A673 (cell line): ENCODE results near the gene P2RX6.

Experiments used
- EZH2 ChIP-seq: fragments of 200-600 bp; sonication (generic); IDR thresholded peaks from 2 replicates; pipeline ENCODE4 v1.6.1; 2017; ENCODE audit warnings: borderline replicate concordance, low read depth, mild to moderate bottlenecking, mixed read lengths, antibody characterized with exemption, low read length; ENCODE audit not compliant: poor library complexity, severe bottlenecking
- TF ChIP-seq, protein P1 (sequence below): fragments of 300-800, 200-600 bp; sonication (generic); conservative IDR thresholded peaks from 2 replicates; pipeline ENCODE4 v1.5.1; 2017; ENCODE audit warnings: low read depth, mild to moderate bottlenecking, antibody characterized with exemption, low read length, moderate library complexity, mixed read lengths

DNA sequence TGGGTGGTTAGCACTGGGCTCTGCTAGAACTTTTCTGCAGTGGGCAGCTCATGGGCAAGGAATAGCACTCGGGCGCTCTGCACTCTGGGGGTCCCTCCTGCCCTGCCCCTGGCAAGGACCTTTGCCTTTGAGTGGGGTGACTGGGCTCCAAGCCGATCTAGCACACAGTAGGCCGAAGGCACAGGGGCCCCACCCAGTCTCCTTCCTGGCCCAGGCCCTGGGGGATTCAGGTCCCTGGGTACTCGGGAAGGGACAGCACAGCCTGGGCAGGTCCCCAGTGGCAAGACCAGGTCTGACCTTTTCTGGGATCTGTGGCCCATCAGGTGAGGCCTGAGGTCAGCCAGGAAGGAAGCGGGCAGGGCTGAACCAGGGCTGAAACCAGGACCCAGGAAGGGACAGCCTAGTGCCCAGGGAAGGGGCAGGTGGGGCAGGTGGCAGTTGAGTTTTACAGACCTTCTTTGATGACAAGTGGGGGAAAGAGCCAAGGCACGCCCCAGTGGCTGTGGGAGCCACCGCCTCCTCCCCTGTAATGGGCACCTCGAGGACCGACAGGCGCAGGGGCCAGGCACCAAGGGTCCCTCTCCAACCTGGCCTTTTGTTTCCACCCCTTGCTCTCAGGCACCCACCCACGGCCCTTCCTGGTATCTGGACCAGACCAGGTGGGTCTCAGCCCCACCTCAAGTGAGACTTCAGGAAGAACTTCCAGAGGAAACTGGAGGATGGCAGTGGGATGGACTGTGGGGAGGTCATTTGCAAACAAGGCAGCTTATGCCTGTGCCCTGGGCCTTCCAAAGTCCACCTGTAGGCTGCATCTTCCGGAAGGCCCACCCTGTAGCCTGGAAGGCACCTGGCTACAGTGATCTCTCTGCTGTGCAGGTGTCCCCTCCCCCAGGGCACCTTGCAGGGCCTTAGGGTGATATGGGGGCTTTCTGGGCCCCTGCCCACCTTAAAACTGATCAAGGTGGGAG, 48.8 kb upstream of the P2RX6 start:
- no peak for TF ChIP-seq EZH2
- TF ChIP-seq, protein P1, sequence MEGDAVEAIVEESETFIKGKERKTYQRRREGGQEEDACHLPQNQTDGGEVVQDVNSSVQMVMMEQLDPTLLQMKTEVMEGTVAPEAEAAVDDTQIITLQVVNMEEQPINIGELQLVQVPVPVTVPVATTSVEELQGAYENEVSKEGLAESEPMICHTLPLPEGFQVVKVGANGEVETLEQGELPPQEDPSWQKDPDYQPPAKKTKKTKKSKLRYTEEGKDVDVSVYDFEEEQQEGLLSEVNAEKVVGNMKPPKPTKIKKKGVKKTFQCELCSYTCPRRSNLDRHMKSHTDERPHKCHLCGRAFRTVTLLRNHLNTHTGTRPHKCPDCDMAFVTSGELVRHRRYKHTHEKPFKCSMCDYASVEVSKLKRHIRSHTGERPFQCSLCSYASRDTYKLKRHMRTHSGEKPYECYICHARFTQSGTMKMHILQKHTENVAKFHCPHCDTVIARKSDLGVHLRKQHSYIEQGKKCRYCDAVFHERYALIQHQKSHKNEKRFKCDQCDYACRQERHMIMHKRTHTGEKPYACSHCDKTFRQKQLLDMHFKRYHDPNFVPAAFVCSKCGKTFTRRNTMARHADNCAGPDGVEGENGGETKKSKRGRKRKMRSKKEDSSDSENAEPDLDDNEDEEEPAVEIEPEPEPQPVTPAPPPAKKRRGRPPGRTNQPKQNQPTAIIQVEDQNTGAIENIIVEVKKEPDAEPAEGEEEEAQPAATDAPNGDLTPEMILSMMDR, result no peak
